SK-N-MC (cell line): Measurements from ENCODE around the gene ETV6.

ENCODE experiments used
- EZH2 ChIP-seq: fragments of 200-600 bp; sonication (generic); IDR thresholded peaks from one replicate; pipeline ENCODE4 v1.6.1; 2017; ENCODE audit warnings: antibody characterized with exemption
- FOXP2 ChIP-seq: optimal IDR thresholded peaks from 2 replicates; pipeline ENCODE3; 2011; ENCODE audit warnings: mild to moderate bottlenecking, moderate library complexity; ENCODE audit not compliant: insufficient read depth; ENCODE audit errors: extremely low read length, control extremely low read depth
- POLR2AphosphoS5 ChIP-seq: IDR thresholded peaks from 2 replicates; pipeline ENCODE4 v1.6.1; 2012; ENCODE audit warnings: mild to moderate bottlenecking, low read depth, low read length, borderline replicate concordance

DNA sequence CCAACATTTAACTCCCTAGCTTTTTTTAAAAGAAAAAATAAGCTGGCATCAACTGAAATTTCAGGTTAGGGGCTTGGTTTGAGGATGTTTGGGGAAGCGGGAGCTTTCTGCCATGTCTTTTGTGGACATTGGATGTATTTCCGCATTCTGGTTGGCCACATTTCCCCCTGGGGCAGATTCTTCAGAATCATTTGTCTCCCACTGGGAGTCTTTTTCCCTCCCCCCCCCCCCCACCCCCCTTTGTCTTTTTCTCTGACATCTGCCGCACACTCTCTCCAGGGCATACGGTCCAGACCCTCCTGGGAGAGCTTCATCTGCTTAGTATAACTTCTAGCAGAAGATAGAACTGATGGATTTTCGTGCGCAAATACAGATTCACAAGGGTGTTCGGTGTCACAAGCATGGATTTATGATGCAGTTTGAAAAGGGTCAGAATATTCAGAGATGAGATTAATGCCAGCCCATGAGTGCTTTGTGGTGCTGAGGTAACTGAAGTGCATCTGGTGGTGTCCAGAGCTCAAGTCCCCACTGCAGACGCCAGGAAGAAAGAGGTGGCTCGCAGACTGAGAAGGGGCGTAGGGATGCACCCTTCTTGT lies 40.2 kb downstream of the ETV6 start:
- TF ChIP-seq POLR2AphosphoS5: no peak
- TF ChIP-seq EZH2: no peak
- no peak for TF ChIP-seq FOXP2
